GM06990 (cell line): ENCODE measurements around the gene MTHFD1L.

ENCODE experiments used
- DNase-seq: peaks from one replicate; pipeline ENCODE4 v3.0.0-alpha.2; 2011; ENCODE audit not compliant: insufficient read length; ENCODE audit errors: extremely low read depth
- H3K27me3 ChIP-seq: replicated peaks from 2 replicates; pipeline ENCODE4 v1.6.0; 2011; ENCODE audit warnings: low read length; ENCODE audit not compliant: control insufficient read depth, insufficient read depth
- H3K36me3 ChIP-seq: 2 replicates; pipeline ENCODE4 v1.5.1; 2011; ENCODE audit warnings: low read length; ENCODE audit not compliant: control insufficient read depth, insufficient read depth
- H3K4me3 ChIP-seq: replicated peaks from 2 replicates; pipeline ENCODE4 v1.5.1; 2011; ENCODE audit warnings: low read depth, mild to moderate bottlenecking, control low read depth, low read length
- CTCF ChIP-seq: IDR thresholded peaks from 2 replicates; pipeline ENCODE4 v1.5.1; 2011; ENCODE audit warnings: low read length, control low read depth, mild to moderate bottlenecking, inconsistent platforms; ENCODE audit not compliant: insufficient read depth, poor library complexity, severe bottlenecking

MTHFD1L gene

GRCh38 chr6:151002491-151002935, 137.0 kb downstream of the MTHFD1L start:
- no peak overlapping the region for H3K4me3 ChIP-seq
- no peak for DNase-seq
- no peaks in the 10 kb centered on the region for H3K36me3 ChIP-seq
- H3K27me3 ChIP-seq: no peaks in the 10 kb centered on the region
- TF ChIP-seq CTCF: no peak

- no peak overlapping the region for H3K4me3 ChIP-seq
- peak; percentile 24 for DNase-seq
- TF ChIP-seq CTCF: no peak
- H3K27me3 ChIP-seq: no peaks in the 10 kb centered on the region
- H3K36me3 ChIP-seq: no peaks in the 10 kb centered on the region
Measured at GRCh38 chr6:151004383-151005024, 139.0 kb downstream of the MTHFD1L start.

GRCh38 chr6:151005164-151005563, 139.7 kb downstream of the MTHFD1L start:
- TF ChIP-seq CTCF: no peak
- DNase-seq: no peak
- Histone ChIP-seq H3K27me3 (no peaks in the 10 kb centered on the region), H3K4me3 (no peak overlapping the region), H3K36me3 (no peaks in the 10 kb centered on the region)

- H3K36me3 ChIP-seq: no peaks in the 10 kb centered on the region
- H3K4me3 ChIP-seq: no peak overlapping the region
- no peaks in the 10 kb centered on the region for H3K27me3 ChIP-seq
- no peak for TF ChIP-seq CTCF
- no peak for DNase-seq
Measured at GRCh38 chr6:151005896-151006632, 140.6 kb downstream of the MTHFD1L start.

- TF ChIP-seq CTCF: no peak
- Histone ChIP-seq H3K4me3 (no peak overlapping the region), H3K36me3 (no peaks in the 10 kb centered on the region), H3K27me3 (no peaks in the 10 kb centered on the region)
- DNase-seq: no peak
Measured at GRCh38 chr6:151007076-151007475, 141.6 kb downstream of the MTHFD1L start.

- Histone ChIP-seq H3K27me3 (no peaks in the 10 kb centered on the region), H3K36me3 (no peaks in the 10 kb centered on the region), H3K4me3 (no peak overlapping the region)
- TF ChIP-seq CTCF: no peak
- no peak for DNase-seq
Measured at GRCh38 chr6:151007922-151008321, 142.4 kb downstream of the MTHFD1L start.
